ENCODE data around the gene TNN. TPM values are rescaled to one million over a fixed set of nuclear protein-coding genes. Genes with fewer than 3 reads are reported as not detected.

TNN gene
- total RNA-seq, 1 experiment from 2014 or later, result 0.07 TPM

DNA sequence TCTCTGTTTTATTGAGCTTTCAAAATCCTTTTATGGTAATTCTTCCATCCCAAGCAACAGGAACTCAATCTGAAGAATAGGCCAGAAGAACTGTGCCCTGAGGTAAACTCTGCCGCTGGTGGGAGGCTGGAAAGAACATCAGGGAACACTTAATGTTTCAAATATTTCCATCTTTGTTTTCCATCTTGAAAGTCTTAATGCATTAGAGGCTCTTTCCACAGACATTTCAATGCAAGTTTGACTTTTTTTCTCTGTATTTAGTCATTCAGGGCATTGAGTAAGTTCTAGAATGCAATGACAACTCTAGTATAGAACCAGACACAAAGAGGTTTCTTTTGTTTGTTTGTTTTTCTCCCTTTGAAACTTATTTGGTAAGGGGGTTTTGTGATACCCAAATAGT lies 63.5 kb downstream of the TNN start:
- TF ChIP-seq, protein P1, sequence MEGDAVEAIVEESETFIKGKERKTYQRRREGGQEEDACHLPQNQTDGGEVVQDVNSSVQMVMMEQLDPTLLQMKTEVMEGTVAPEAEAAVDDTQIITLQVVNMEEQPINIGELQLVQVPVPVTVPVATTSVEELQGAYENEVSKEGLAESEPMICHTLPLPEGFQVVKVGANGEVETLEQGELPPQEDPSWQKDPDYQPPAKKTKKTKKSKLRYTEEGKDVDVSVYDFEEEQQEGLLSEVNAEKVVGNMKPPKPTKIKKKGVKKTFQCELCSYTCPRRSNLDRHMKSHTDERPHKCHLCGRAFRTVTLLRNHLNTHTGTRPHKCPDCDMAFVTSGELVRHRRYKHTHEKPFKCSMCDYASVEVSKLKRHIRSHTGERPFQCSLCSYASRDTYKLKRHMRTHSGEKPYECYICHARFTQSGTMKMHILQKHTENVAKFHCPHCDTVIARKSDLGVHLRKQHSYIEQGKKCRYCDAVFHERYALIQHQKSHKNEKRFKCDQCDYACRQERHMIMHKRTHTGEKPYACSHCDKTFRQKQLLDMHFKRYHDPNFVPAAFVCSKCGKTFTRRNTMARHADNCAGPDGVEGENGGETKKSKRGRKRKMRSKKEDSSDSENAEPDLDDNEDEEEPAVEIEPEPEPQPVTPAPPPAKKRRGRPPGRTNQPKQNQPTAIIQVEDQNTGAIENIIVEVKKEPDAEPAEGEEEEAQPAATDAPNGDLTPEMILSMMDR (IDR thresholded peaks at IDR 0.05; ENCODE audit: unreplicated experiment), result no peak
- no peaks in the 10 kb centered on the region for H3K4me1 Mint-ChIP-seq (ENCODE audit: low read depth, unreplicated experiment)
- H3K27ac Mint-ChIP-seq (ENCODE audit: unreplicated experiment), result no peak overlapping the region
- no peaks in the 10 kb centered on the region for H3K9me3 Mint-ChIP-seq (ENCODE audit: low read depth, unreplicated experiment)
- no peak overlapping the region for H3K4me3 Mint-ChIP-seq (ENCODE audit: low read depth, unreplicated experiment)
- intact Hi-C loops (cut with micrococcal nuclease; ENCODE audit: unreplicated experiment), result no loop called here
- CTCF ChIA-PET, result no interaction called here
- peaks cover 71% of the 10 kb centered on the region for H3K27me3 Mint-ChIP-seq (ENCODE audit: unreplicated experiment)
- BruUV-seq (replicated peaks), result no TSS peak
- no peak for DNase-seq
- H3K36me3 Mint-ChIP-seq (ENCODE audit: insufficient read depth, unreplicated experiment), result no peaks in the 10 kb centered on the region

DNA sequence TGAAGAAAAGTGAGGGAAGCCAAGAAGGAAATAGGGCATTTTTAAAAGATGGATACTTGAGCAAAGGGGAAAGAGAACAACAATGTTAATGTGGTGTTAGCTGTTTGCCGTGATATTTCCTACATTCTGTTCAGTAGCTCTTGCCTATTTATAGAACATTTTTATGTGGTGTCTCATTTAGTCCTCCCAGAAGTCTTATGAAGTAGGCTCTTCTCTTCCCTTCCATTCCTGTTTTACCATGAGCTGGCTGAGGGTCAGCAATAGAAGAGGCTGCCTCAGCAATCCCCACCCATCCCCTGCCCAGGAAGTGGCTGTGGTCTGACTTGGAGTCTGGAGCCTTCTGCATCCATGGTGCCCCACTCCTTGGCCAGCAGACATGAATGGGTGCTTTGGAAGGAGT lies 64.8 kb downstream of the TNN start:
- H3K4me3 Mint-ChIP-seq (ENCODE audit: low read depth, unreplicated experiment), result no peak overlapping the region
- TF ChIP-seq, protein P1 (IDR thresholded peaks at IDR 0.05; ENCODE audit: unreplicated experiment), result no peak
- peaks cover 73% of the 10 kb centered on the region for H3K27me3 Mint-ChIP-seq (ENCODE audit: unreplicated experiment)
- H3K27ac Mint-ChIP-seq (ENCODE audit: unreplicated experiment), result no peak overlapping the region
- no peak for DNase-seq
- no TSS peak for BruUV-seq (replicated peaks)
- H3K36me3 Mint-ChIP-seq (ENCODE audit: insufficient read depth, unreplicated experiment), result no peaks in the 10 kb centered on the region
- H3K4me1 Mint-ChIP-seq (ENCODE audit: low read depth, unreplicated experiment), result no peaks in the 10 kb centered on the region
- H3K9me3 Mint-ChIP-seq (ENCODE audit: low read depth, unreplicated experiment), result no peaks in the 10 kb centered on the region
- intact Hi-C loops (cut with micrococcal nuclease; ENCODE audit: unreplicated experiment), result no loop called here
- CTCF ChIA-PET, result no interaction called here

DNA sequence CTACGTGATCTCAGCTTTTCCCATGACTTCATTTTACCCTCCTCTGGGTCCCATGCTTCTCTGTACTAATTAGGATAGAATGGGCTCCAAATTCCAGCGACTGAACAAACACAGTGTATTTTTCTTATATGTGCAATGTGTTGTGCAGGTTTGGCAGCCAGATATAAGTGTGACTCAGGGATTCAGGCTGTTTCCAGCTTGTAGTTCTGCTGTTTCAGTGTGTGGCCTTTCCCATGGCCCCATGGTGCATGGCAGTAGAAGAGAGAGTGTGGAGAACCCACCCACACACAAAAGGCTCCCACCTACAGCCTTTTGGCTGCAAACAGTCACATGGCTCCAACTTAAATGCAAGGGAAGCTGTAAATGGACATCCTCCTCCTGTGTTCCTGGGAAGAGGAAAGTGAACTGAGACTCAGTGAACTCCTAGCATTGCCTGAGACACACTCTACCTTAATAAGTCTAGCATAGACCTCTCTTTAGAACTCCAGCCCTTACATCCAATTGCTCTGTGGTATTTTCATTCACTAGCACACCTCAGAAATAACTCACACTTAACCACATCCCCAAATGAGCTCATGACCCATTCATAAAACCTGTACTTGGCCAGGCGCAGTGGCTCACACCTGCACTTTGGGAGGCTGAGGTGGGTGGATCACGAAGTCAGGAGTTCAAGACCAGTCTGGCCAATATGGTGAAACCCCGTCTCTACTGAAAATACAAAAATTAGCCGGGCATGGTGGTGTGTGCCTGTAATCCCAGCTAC lies 66.2 kb downstream of the TNN start:
- no peak overlapping the region for H3K4me3 Mint-ChIP-seq (ENCODE audit: low read depth, unreplicated experiment)
- TF ChIP-seq, protein P1 (IDR thresholded peaks at IDR 0.05; ENCODE audit: unreplicated experiment), result no peak
- no peak overlapping the region for H3K27ac Mint-ChIP-seq (ENCODE audit: unreplicated experiment)

DNA sequence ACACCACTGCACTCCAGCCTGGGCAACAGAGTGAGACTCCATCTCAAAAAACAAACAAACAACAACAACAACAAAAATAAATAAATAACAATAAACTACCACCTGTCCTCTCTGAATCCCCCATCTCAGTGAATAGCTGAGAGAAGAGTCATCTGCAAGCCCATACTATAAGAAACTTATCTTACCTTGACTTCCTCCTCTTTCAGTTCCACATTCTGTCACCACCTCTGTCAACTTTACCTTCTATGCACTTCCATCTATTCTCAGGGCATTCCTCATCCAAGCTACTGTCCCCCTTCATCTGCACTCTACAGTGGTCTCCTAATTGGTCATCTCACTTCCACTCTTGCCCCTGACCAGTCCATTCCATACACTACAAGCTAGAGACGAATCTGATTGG lies 66.9 kb downstream of the TNN start:
- no peak for DNase-seq
- Mint-ChIP-seq H3K4me1 (ENCODE audit: low read depth, unreplicated experiment) (no peaks in the 10 kb centered on the region), H3K27ac (ENCODE audit: unreplicated experiment) (no peak overlapping the region), H3K36me3 (ENCODE audit: insufficient read depth, unreplicated experiment) (no peaks in the 10 kb centered on the region), H3K27me3 (ENCODE audit: unreplicated experiment) (peaks cover 69% of the 10 kb centered on the region), H3K9me3 (ENCODE audit: low read depth, unreplicated experiment) (no peaks in the 10 kb centered on the region), H3K4me3 (ENCODE audit: low read depth, unreplicated experiment) (no peak overlapping the region)
- TF ChIP-seq, protein P1 (IDR thresholded peaks at IDR 0.05; ENCODE audit: unreplicated experiment), result no peak
- CTCF ChIA-PET, result interaction anchor here (1.2 kb wide), 2 partner anchors 9 to 135 kb away, joined by 3 to 4 read pairs; no protein-coding TSS in a partner anchor
- intact Hi-C loops (cut with micrococcal nuclease; ENCODE audit: unreplicated experiment), result no loop called here
- BruUV-seq (replicated peaks), result no TSS peak

More for the DNA sequence above, 66.2 kb downstream of the TNN start:
- no peak for DNase-seq
- H3K36me3 Mint-ChIP-seq (ENCODE audit: insufficient read depth, unreplicated experiment), result no peaks in the 10 kb centered on the region
- CTCF ChIA-PET, result interaction anchor here (1.2 kb wide), 2 partner anchors 9 to 135 kb away, joined by 3 to 4 read pairs; no protein-coding TSS in a partner anchor
- intact Hi-C loops (cut with micrococcal nuclease; ENCODE audit: unreplicated experiment), result no loop called here
- H3K9me3 Mint-ChIP-seq (ENCODE audit: low read depth, unreplicated experiment), result no peaks in the 10 kb centered on the region
- peaks cover 69% of the 10 kb centered on the region for H3K27me3 Mint-ChIP-seq (ENCODE audit: unreplicated experiment)
- H3K4me1 Mint-ChIP-seq (ENCODE audit: low read depth, unreplicated experiment), result no peaks in the 10 kb centered on the region
- no TSS peak for BruUV-seq (replicated peaks)
